Activated T-cell treated with anti-CD3 and anti-CD28 coated beads for 1 hour (primary cell): ENCODE measurements around the gene LRRN1.
"Not testable (repeated sequence)": the region's sequence is repeated elsewhere in the genome, so short reads cannot be mapped to it uniquely, and the experiment has no call there.

ENCODE experiments used
- DNase-seq: peaks from one replicate; pipeline ENCODE4 v3.0.0-alpha.2; 2020; ENCODE audit warnings: low read depth

Gene LRRN1

DNA sequence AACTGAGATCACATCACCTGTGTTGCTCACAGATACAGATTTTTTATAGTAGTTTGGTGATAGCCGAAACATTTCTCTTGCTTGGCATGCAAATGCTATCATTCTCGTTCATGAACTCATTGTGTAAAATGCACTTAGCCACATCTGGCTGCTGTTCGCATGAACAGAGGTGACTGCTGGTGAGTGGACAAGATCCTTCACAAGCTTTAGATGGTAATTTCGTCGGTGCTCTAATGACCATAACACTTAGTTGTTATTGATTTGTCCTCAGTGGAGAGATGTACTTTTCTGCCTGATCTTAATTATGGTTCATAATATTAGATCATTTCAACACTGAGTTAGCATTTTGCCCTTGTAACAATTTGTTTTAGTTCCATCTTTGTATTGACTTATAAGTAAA lies 13.8 kb downstream of the LRRN1 start:
- no peak for DNase-seq

GRCh38 chr3:3815206-3815605 lies 16.0 kb downstream of the LRRN1 start:
- DNase-seq = no peak

- no peak for DNase-seq
Measured at GRCh38 chr3:3816034-3816433, 16.8 kb downstream of the LRRN1 start.

GRCh38 chr3:3817865-3818264 lies 18.6 kb downstream of the LRRN1 start:
- no peak for DNase-seq

- DNase-seq = no peak
Measured at GRCh38 chr3:3821777-3822176, 22.5 kb downstream of the LRRN1 start.

DNA sequence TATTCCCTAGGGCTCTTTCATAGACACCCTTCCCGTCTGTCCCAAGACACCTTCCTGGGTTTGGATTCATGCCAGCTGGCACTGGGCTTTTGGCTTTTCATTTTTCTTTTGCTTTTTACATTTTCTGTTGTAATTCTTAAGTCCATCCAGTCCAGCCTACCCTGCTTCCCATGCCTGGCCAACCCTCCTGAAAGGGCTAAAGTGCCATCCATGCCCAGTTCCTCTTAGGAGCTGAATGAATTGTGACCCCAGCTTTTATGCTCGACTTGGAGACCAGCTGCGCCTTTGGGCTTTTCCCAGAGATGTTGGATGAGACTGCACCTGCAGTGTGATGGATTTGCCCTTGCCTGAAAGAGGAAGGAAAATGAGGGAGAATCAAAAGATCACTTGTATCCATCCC lies 25.8 kb downstream of the LRRN1 start:
- DNase-seq = no peak

GRCh38 chr3:3826521-3826920 lies 27.3 kb downstream of the LRRN1 start:
- DNase-seq = no peak

DNA sequence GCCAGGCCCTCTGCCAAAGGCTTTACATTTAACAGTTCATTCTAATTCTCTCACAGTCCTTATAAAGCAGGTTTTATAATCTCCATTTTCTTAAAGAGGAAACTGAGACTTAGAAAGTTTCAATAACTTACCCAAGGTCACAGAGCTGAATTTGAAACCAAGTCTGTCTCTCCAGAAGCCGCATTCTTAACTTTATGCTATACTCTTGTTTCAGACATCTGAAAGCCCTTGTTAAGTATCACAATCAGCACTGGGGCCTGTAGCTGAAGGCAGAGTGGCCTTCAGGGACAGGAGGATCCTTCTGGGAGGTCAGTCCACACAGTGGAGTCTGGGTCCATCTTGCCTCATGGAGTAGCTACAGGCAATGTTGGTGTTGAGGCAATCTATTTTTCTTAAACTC lies 27.9 kb downstream of the LRRN1 start:
- DNase-seq = no peak

DNA sequence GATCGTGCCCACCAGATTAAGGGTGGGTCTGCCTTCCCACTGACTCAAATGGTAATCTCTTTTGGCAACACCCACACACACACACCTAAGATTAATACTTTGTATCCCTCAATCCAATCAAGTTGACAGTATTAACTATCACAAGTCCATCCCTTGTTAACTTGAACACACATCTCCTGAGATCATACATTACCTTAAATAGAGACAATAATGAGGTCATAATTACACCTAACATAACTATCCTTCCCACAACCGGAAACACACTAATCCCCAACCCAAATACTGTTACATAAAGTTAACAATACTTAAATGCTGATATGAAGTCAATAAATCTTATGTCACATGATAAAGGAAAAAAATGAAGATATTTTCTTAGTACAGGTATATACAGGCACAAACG lies 29.2 kb downstream of the LRRN1 start:
- not testable (repeated sequence) for DNase-seq

- no peak for DNase-seq
Measured at GRCh38 chr3:3836845-3837244, 37.6 kb downstream of the LRRN1 start.

DNA sequence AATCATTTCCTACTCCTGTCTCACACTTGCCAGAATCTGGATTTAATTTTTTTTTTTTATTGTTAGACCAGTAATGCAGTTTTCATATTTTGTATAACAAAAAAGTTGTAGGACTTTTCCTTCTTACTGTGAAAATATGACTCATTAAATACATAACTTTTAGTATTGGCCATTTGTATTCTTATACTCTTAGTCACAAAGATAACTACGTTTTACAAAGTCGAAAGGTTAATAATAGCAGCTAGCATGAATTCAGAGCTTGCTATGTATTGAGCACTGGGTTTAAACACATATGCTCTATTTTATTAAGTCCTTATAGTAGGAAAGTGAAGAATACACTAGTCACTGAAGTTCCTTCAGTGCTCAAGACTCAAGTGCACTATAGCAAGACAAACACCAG lies 43.1 kb downstream of the LRRN1 start:
- DNase-seq = no peak

DNA sequence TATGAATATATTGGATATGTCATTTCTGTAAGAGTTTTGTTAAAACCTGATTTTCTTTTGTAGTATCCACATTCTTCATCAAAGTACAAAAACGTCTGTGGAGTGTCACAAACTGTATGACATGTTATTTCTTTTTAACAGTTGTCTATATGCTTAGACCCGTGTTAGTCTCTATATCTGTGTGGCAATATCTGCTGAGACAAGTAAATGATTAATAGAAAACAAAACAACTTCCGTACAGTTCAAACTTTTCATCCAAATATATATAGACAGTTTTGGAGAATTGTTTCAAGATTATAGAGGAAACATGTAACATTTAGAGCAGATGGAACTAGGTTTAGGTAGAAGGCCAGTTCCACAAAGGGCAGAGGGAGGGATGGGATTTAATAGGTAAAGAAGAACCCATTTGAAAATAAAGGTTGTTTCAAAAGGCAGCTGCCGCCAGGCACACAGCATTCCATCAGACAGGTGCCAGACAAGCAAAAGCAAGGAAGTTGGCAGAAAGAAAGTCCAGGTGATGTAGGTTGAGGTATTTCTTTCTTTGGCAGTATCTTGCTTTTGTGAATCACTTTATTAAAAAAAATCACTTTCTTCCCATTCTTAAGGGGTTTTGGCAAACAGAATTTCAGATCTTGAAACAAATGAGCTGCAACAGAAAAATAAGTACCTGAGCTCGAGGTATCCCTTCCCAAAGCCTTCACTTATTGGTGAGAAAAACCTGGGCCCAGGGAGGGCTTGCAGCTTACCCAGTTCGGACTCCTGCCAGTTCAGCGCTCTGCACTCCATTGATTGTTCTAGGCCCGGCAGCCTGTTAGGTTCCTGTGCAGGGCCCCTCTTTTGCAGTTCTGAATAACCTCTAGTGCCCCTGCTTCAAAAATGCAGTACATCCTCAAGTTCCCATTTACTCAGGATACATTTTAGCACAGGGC lies 49.0 kb downstream of the LRRN1 start:
- no peak for DNase-seq

- DNase-seq = no peak
Measured at GRCh38 chr3:3848923-3849275, 49.7 kb downstream of the LRRN1 start.

GRCh38 chr3:3851621-3852323 lies 52.5 kb downstream of the LRRN1 start:
- DNase-seq = no peak

DNA sequence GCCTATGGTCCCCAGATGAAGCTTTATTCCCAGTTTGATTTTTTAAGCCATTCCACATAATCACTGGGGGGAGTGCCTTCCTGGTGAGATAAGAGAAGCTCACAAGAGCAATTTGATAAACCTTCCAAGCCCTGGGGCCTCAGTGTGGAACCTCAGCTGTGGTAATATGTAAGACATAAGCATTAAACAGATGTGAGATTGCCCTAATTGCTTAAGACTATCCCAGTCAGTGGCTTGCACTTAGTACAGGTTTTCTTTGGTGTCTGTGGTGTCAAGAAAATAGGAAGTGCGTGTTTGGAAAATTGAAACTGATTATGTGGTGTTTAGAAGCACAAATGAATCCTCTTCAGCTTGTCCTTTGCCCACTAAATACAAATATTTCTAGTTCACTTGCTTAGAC lies 54.3 kb downstream of the LRRN1 start:
- no peak for DNase-seq

- DNase-seq = no peak
Measured at GRCh38 chr3:3855056-3855455, 55.8 kb downstream of the LRRN1 start.

DNA sequence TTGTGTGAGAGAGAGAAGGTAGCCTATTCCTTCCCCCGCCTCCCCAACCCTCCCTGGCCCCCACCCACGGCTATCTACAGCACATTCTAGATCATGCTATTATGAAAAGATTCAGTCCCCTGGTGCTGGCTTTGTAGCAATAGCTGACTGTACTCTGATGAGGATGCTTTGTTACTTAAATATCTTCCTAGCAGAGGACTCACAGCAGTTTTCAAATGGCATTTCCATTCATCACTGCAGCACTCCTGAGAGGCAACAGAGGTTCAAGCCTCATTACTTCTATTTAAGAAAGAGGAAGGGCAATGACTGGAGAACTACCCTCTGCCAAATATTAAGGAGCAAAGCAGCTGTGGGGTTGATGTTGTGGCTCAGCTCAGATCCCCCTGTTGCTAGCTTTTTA lies 61.0 kb downstream of the LRRN1 start:
- no peak for DNase-seq

DNA sequence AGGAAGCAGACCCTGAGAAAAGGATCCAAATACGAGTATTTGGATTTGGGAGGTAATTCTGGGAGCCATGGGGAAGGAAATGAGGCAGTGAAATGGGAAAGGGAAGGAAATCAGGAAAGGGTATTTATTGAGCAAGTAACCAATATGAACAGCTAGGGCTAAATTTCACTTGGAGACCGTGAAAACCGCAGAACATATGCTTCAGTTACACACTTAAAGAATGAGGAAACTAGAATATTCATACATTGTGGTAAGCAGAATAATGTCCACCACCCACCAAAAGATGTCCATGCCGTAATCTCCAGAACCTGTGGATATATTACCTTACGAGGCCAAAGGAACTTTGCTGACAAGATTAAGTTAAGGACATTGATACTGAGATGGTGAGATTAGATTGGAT lies 63.3 kb downstream of the LRRN1 start:
- DNase-seq = no peak

DNA sequence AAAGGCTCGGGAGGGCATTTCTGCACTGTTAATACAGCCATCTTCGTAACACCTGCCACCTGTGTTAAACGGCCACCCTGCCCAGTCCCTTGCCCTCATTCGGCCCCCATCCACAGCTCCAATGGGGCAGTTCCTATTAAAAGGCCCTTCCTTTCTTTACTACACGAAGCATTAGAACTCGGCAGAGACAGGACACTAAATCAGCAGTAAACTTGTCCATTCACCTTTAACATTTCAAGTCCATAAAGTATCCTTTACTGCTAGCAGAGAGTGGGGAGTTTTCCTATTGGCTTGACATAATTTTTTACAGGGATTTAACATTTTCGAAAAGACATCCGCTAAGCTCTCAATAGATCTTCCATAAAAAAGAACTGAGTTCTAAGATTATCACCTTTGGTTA lies 76.3 kb downstream of the LRRN1 start:
- DNase-seq = no peak

GRCh38 chr3:3881050-3881449 lies 81.8 kb downstream of the LRRN1 start:
- DNase-seq = no peak

- DNase-seq = not testable (repeated sequence)
Measured at GRCh38 chr3:3887311-3887710, 88.1 kb downstream of the LRRN1 start.

GRCh38 chr3:3893590-3893989 lies 94.4 kb downstream of the LRRN1 start:
- no peak for DNase-seq
